Hepatocyte (in vitro differentiated cells): ENCODE data around the gene GNG12. TPM values are rescaled to one million over a fixed set of nuclear protein-coding genes. Genes with fewer than 3 reads are reported as not detected.
"Not testable (repeated sequence)": the region's sequence is repeated elsewhere in the genome, so short reads cannot be mapped to it uniquely, and the experiment has no call there.

Experiments
- DNase-seq: peaks from one replicate; pipeline ENCODE4 v3.0.0-alpha.2; 2016; ENCODE audit warnings: low spot score
- H2AFZ ChIP-seq: fragments of 200-600 bp; sonication (generic); 2 replicates; pipeline ENCODE4 v1.6.0; 2016; ENCODE audit warnings: antibody characterized with exemption, mild to moderate bottlenecking
- H3K27ac ChIP-seq: fragments of 200-600 bp; sonication (generic); 2 replicates; pipeline ENCODE4 v1.5.1; 2016; ENCODE audit warnings: mild to moderate bottlenecking
- H3K27me3 ChIP-seq: fragments of 200-600 bp; sonication (generic); 2 replicates; pipeline ENCODE4 v1.6.1; 2016
- H3K36me3 ChIP-seq: fragments of 200-600 bp; sonication (generic); replicated peaks from 2 replicates; pipeline ENCODE4 v1.5.1; 2016; ENCODE audit warnings: low read depth; ENCODE audit not compliant: insufficient read depth
- H3K4me1 ChIP-seq: fragments of 200-600 bp; sonication (generic); 2 replicates; pipeline ENCODE4 v1.5.1; 2016; ENCODE audit warnings: mild to moderate bottlenecking, moderate library complexity; ENCODE audit not compliant: insufficient read depth
- H3K4me2 ChIP-seq: fragments of 200-600 bp; sonication (generic); 2 replicates; pipeline ENCODE4 v1.6.0; 2016
- H3K4me3 ChIP-seq: fragments of 200-600 bp; sonication (generic); 2 replicates; pipeline ENCODE4 v1.5.1; 2016; ENCODE audit warnings: mild to moderate bottlenecking
- H3K79me2 ChIP-seq: fragments of 200-600 bp; sonication (generic); 2 replicates; pipeline ENCODE4 v1.6.0; 2017; ENCODE audit warnings: mild to moderate bottlenecking
- H3K9me2 ChIP-seq: fragments of 200-600 bp; sonication (generic); replicated peaks from 2 replicates; pipeline ENCODE4 v1.6.0; 2017; ENCODE audit warnings: mild to moderate bottlenecking; ENCODE audit not compliant: insufficient read depth
- H3K9me3 ChIP-seq: fragments of 200-600 bp; sonication (generic); 2 replicates; pipeline ENCODE4 v1.5.1; 2016; ENCODE audit warnings: low read depth, mild to moderate bottlenecking
- H4K20me1 ChIP-seq: fragments of 200-600 bp; sonication (generic); 2 replicates; pipeline ENCODE4 v1.6.0; 2016; ENCODE audit warnings: mild to moderate bottlenecking; ENCODE audit not compliant: insufficient read depth, poor library complexity, severe bottlenecking
- EZH2 ChIP-seq: fragments of 200-600 bp; sonication (generic); IDR thresholded peaks from 2 replicates; pipeline ENCODE4 v1.6.1; 2016; ENCODE audit warnings: antibody characterized with exemption, mild to moderate bottlenecking, borderline replicate concordance
- EZH2phosphoT487 ChIP-seq: fragments of 200-600 bp; sonication (generic); IDR thresholded peaks from one replicate; pipeline ENCODE4 v1.6.1; 2018; ENCODE audit warnings: antibody characterized with exemption, mild to moderate bottlenecking, low read depth, moderate library complexity; ENCODE audit not compliant: unreplicated experiment, severe bottlenecking
- WGBS: methylation state at CpG from one replicate; pipeline ENCODE4 v1.1.6; 2016; ENCODE audit warnings: low lambda C conversion rate; ENCODE audit errors: missing lambda C conversion rate; 5-methylcytosine and 5-hydroxymethylcytosine counted together
- polyA plus RNA-seq: library from polyadenylated mRNA; unstranded; fragments of >200 nt; fragmentation: Nextera tagmentation; extraction: Ambion mirVana; gene quantifications from 2 replicates; pipeline ENCODE4 v1.2.1, GENCODE V29; 2016
- total RNA-seq: library from RNA; depleted of rRNA; stranded (reverse); fragments of >200 nt; gene quantifications from 2 replicates; pipeline ENCODE4 v1.2.3, GENCODE V29; 2014
- TF ChIP-seq, protein P1 (sequence below): fragments of 200-600 bp; sonication (generic); IDR thresholded peaks from 2 replicates; pipeline ENCODE4 v1.5.1; 2016; ENCODE audit warnings: antibody characterized with exemption, mild to moderate bottlenecking; ENCODE audit not compliant: poor library complexity

Gene GNG12
- total and polyA plus RNA-seq, 2 experiments from 2014 or later = 49.6 to 108 TPM

DNA sequence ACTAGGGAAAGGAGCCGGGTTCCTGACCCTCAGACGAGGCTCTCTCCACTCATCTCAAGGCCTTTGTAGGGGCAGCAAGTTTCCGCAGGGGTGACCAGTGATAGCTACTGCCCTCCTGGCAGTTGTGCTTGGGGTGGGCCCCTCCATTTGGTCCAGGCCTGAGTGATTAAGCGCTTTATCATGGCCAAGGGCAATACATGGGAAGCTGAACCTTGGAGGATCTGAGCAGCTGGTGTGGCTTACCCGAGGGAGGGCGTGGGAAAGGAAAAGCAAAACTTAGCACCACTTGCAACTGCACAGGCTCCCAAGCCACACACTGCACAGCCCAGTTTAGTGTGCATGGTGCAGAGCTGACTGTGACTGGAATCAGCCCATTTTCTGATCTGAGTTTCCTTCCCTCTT, 100.5 kb downstream of the GNG12 start:
- 86% methylated on average over 6 of the region's 6 CpGs for WGBS
- no peak overlapping the region for H3K4me2 ChIP-seq
- H3K9me3 ChIP-seq = no peaks in the 10 kb centered on the region
- H3K27ac ChIP-seq = no peak overlapping the region
- H2AFZ ChIP-seq = no peak overlapping the region
- no peaks in the 10 kb centered on the region for H3K36me3 ChIP-seq
- DNase-seq = no peak
- no peaks in the 10 kb centered on the region for H3K27me3 ChIP-seq
- H3K79me2 ChIP-seq = peaks cover 15% of the 10 kb centered on the region
- no peaks in the 10 kb centered on the region for H3K9me2 ChIP-seq
- peaks cover 5% of the 10 kb centered on the region for H3K4me1 ChIP-seq
- no peak overlapping the region for H3K4me3 ChIP-seq
- TF ChIP-seq, protein P1, sequence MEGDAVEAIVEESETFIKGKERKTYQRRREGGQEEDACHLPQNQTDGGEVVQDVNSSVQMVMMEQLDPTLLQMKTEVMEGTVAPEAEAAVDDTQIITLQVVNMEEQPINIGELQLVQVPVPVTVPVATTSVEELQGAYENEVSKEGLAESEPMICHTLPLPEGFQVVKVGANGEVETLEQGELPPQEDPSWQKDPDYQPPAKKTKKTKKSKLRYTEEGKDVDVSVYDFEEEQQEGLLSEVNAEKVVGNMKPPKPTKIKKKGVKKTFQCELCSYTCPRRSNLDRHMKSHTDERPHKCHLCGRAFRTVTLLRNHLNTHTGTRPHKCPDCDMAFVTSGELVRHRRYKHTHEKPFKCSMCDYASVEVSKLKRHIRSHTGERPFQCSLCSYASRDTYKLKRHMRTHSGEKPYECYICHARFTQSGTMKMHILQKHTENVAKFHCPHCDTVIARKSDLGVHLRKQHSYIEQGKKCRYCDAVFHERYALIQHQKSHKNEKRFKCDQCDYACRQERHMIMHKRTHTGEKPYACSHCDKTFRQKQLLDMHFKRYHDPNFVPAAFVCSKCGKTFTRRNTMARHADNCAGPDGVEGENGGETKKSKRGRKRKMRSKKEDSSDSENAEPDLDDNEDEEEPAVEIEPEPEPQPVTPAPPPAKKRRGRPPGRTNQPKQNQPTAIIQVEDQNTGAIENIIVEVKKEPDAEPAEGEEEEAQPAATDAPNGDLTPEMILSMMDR = no peak
- no peak for TF ChIP-seq EZH2
- no peak for TF ChIP-seq EZH2phosphoT487
- H4K20me1 ChIP-seq = no peaks in the 10 kb centered on the region

DNA sequence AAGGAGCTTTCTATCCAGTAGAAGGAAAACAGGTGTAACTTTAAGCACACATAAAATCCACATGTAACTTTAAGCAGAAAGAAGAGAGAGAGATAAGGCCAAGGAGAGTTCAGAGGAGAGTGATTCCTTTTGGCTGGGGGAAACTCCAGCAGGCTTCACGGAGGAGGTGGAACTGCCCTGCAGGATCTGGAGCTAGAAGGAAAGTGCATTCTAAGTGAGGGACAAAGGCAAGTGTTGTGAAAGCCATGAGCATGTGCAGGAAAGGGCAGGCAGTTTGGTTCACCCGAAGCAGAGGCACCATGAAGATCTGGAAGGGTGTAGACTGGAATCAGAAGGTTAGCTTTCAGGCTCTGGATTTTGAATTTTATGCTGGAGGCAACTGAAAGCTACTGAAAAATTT, 101.9 kb downstream of the GNG12 start:
- H3K9me3 ChIP-seq = no peaks in the 10 kb centered on the region
- H3K27me3 ChIP-seq = no peaks in the 10 kb centered on the region
- no peak overlapping the region for H3K27ac ChIP-seq
- peaks cover 2% of the 10 kb centered on the region for H3K4me1 ChIP-seq
- no peak overlapping the region for H3K4me3 ChIP-seq
- DNase-seq = no peak
- TF ChIP-seq EZH2phosphoT487 = no peak
- TF ChIP-seq, protein P1 = no peak
- TF ChIP-seq EZH2 = no peak
- H3K36me3 ChIP-seq = no peaks in the 10 kb centered on the region
- no peaks in the 10 kb centered on the region for H4K20me1 ChIP-seq
- H3K4me2 ChIP-seq = no peak overlapping the region
- peaks cover 15% of the 10 kb centered on the region for H3K79me2 ChIP-seq
- 87% methylated on average over 2 of the region's 2 CpGs for WGBS
- no peaks in the 10 kb centered on the region for H3K9me2 ChIP-seq
- no peak overlapping the region for H2AFZ ChIP-seq

DNA sequence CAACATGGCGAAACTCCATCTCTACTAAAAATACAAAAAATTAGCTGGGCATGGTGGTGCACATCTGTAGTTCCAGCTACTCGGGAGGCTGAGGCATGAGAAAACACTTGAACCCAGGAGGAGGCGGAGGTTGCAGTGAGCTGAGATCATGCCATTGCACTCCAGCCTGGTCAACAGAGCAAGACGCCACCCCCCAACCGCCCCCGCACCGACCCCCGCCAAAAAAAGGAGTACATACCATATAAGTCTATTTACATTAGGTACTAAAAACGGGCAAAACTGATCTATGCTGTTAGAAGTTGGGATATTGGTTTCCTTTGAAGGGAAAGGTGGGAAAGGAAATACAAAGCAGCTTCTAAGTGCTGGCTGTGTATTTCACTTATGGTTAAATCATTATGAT, 103.0 kb downstream of the GNG12 start:
- not testable (repeated sequence) for H3K9me3 ChIP-seq, H3K27me3 ChIP-seq, H3K9me2 ChIP-seq, H4K20me1 ChIP-seq, H3K4me3 ChIP-seq, H3K36me3 ChIP-seq, DNase-seq, H3K4me2 ChIP-seq, H3K27ac ChIP-seq, H3K4me1 ChIP-seq, H2AFZ ChIP-seq
- WGBS = 87% methylated on average over 9 of the region's 9 CpGs
- H3K79me2 ChIP-seq = peaks cover 15% of the 10 kb centered on the region

DNA sequence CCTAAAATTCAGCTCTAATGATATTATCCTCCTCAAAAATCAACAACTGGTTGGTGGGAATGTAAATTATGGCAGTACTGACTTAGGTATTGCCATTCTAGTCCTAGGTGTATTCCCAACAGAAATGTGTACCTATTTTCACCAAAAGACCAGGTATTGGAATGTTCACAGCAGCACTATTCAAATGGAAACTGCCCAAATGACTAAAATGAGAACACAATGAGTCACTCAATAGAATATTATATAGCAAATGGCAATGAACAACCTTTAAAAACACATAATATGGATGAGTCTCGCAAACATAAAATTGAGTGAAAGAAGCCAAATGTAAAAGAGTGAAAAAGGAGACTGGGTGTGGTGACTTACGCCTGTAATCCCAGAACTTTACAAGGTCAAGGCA, 103.4 kb downstream of the GNG12 start:
- Histone ChIP-seq H3K9me3 (no peaks in the 10 kb centered on the region), H3K4me1 (no peaks in the 10 kb centered on the region), H4K20me1 (no peaks in the 10 kb centered on the region), H3K4me2 (no peak overlapping the region), H3K4me3 (no peak overlapping the region), H3K27me3 (no peaks in the 10 kb centered on the region), H3K36me3 (no peaks in the 10 kb centered on the region), H3K27ac (no peak overlapping the region), H2AFZ (no peak overlapping the region), H3K79me2 (peaks cover 12% of the 10 kb centered on the region), H3K9me2 (no peaks in the 10 kb centered on the region)
- DNase-seq = no peak
- WGBS = 92% methylated on average over 2 of the region's 2 CpGs
- TF ChIP-seq EZH2 (no peak), EZH2phosphoT487 (no peak)
- TF ChIP-seq, protein P1 = no peak
